Loucy (cell line): Measurements from ENCODE around the gene CHD9NB.
A peak's percentile ranks its signal among the peaks of the same experiment; 100 is the strongest.

Experiments used
- H2AFZ ChIP-seq: fragments of 200-600 bp; sonication (generic); 2 replicates; pipeline ENCODE4 v1.6.0; 2016; ENCODE audit warnings: antibody characterized with exemption, mild to moderate bottlenecking, low read length, moderate library complexity
- H3F3A ChIP-seq: fragments of 200-600 bp; 2 replicates; pipeline ENCODE4 v1.6.0; 2016; ENCODE audit warnings: antibody characterized with exemption, low read depth, mild to moderate bottlenecking
- H3K27me3 ChIP-seq: fragments of 200-600 bp; sonication (generic); 2 replicates; pipeline ENCODE4 v1.6.1; 2014; ENCODE audit warnings: low read length, mild to moderate bottlenecking; ENCODE audit not compliant: insufficient read depth, poor library complexity, severe bottlenecking
- H3K36me3 ChIP-seq: fragments of 200-600 bp; sonication (generic); 2 replicates; pipeline ENCODE4 v1.6.1; 2016; ENCODE audit warnings: low read length; ENCODE audit not compliant: insufficient read depth
- H3K4me1 ChIP-seq: fragments of 200-600 bp; sonication (generic); 2 replicates; pipeline ENCODE4 v1.5.1; 2014; ENCODE audit warnings: low read length, mild to moderate bottlenecking; ENCODE audit not compliant: insufficient read depth, poor library complexity, severe bottlenecking
- H3K4me2 ChIP-seq: fragments of 200-600 bp; sonication (generic); 2 replicates; pipeline ENCODE4 v1.6.0; 2014; ENCODE audit warnings: antibody characterized with exemption, low read length, low read depth, mild to moderate bottlenecking; ENCODE audit not compliant: poor library complexity, severe bottlenecking
- H3K4me3 ChIP-seq: fragments of 200-600 bp; sonication (generic); 2 replicates; pipeline ENCODE4 v1.5.1; 2014; ENCODE audit warnings: low read length, mild to moderate bottlenecking, mixed read lengths; ENCODE audit not compliant: poor library complexity, severe bottlenecking
- H3K79me2 ChIP-seq: fragments of 200-600 bp; sonication (generic); 2 replicates; pipeline ENCODE4 v1.6.1; 2014; ENCODE audit warnings: low read length; ENCODE audit not compliant: insufficient read depth
- H3K9ac ChIP-seq: fragments of 200-600 bp; sonication (generic); 2 replicates; pipeline ENCODE4 v1.6.0; 2014; ENCODE audit warnings: mild to moderate bottlenecking, low read depth, low read length, moderate library complexity; ENCODE audit not compliant: poor library complexity, severe bottlenecking
- H3K9me2 ChIP-seq: fragments of 200-600 bp; sonication (generic); replicated peaks from 2 replicates; pipeline ENCODE4 v1.6.1; 2016; ENCODE audit warnings: low read depth, low read length, mixed read lengths
- H3K9me3 ChIP-seq: fragments of 200-600 bp; sonication (generic); 2 replicates; pipeline ENCODE4 v1.6.1; 2014; ENCODE audit warnings: mild to moderate bottlenecking, antibody characterized with exemption, low read length, low read depth; ENCODE audit not compliant: insufficient read depth
- H4K20me1 ChIP-seq: fragments of 200-600 bp; sonication (generic); 2 replicates; pipeline ENCODE4 v1.6.0; 2014; ENCODE audit warnings: antibody characterized with exemption, low read length, mild to moderate bottlenecking; ENCODE audit not compliant: insufficient read depth, poor library complexity, severe bottlenecking
- CTCF ChIP-seq: fragments of 200-600 bp; sonication (generic); conservative IDR thresholded peaks from 2 replicates; pipeline ENCODE4 v1.5.1; 2014; ENCODE audit warnings: mild to moderate bottlenecking, antibody characterized with exemption, low read length
- EZH2phosphoT487 ChIP-seq: fragments of 200-600 bp; IDR thresholded peaks from 2 replicates; pipeline ENCODE4 v1.6.1; 2018; ENCODE audit warnings: antibody characterized with exemption, mild to moderate bottlenecking, moderate library complexity, borderline replicate concordance

Gene CHD9NB

DNA sequence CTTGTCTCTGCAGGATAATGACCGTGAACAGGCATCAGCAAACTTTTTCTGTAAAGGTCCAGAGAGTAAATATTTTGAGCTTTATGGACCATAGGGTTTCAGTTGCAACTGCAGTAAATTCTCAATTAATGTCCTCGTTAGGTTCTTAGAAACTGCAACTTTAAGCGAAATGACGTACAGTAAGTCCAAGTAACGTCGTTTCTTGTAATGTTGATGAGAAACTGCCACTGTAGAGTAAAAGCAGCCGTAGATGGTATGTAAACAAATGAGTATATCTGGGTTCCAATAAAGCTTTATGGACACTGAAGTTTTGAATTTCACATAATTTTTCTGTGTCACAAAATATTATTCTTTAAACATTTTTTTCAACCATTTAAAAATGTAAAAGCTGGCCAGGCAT lies 7.0 kb upstream of the CHD9NB start:
- peaks cover 23% of the 10 kb centered on the region for H3K79me2 ChIP-seq
- H3K4me2 ChIP-seq = no peak overlapping the region
- no peaks in the 10 kb centered on the region for H3F3A ChIP-seq
- no peaks in the 10 kb centered on the region for H3K9me2 ChIP-seq
- no peak overlapping the region for H2AFZ ChIP-seq
- H4K20me1 ChIP-seq = no peaks in the 10 kb centered on the region
- no peak overlapping the region for H3K4me3 ChIP-seq
- H3K36me3 ChIP-seq = no peaks in the 10 kb centered on the region
- H3K9ac ChIP-seq = no peak overlapping the region
- H3K27me3 ChIP-seq = no peaks in the 10 kb centered on the region
- peaks cover 8% of the 10 kb centered on the region for H3K4me1 ChIP-seq
- no peaks in the 10 kb centered on the region for H3K9me3 ChIP-seq
- TF ChIP-seq EZH2phosphoT487 (no peak), CTCF (no peak)

DNA sequence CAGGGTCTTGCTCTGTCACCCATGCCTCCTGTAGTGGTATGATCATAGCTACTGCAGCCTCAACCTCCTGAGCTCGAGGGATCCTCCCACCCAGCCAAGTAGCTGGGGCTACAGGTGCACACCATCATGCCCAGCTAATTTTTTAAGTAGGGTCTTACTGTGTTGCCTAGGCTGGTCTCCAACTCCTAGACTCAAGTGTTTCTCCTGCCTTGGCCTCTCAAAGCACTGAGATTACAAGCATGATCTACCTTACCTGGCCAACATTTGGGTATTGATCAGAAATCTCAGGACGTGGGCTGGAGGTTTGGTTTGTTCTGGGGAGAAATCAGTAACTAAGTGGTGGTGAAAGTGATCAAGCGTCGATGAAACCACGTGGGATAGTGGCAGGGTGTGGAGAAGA lies 6.2 kb upstream of the CHD9NB start:
- no peak overlapping the region for H2AFZ ChIP-seq
- H3K36me3 ChIP-seq = no peaks in the 10 kb centered on the region
- H4K20me1 ChIP-seq = no peaks in the 10 kb centered on the region
- no peaks in the 10 kb centered on the region for H3K9me3 ChIP-seq
- TF ChIP-seq EZH2phosphoT487 = no peak
- TF ChIP-seq CTCF = no peak
- H3K4me3 ChIP-seq = no peak overlapping the region
- H3K9me2 ChIP-seq = no peaks in the 10 kb centered on the region
- H3F3A ChIP-seq = no peaks in the 10 kb centered on the region
- H3K4me2 ChIP-seq = peak overlapping the region; percentile 29
- H3K79me2 ChIP-seq = peaks cover 23% of the 10 kb centered on the region
- H3K4me1 ChIP-seq = peaks cover 14% of the 10 kb centered on the region
- H3K9ac ChIP-seq = no peak overlapping the region
- no peaks in the 10 kb centered on the region for H3K27me3 ChIP-seq

- Histone ChIP-seq H3K36me3 (no peaks in the 10 kb centered on the region), H3K9me2 (no peaks in the 10 kb centered on the region), H4K20me1 (no peaks in the 10 kb centered on the region), H3K4me2 (peak overlapping the region; percentile 29), H3K27me3 (no peaks in the 10 kb centered on the region), H3K4me1 (peaks cover 15% of the 10 kb centered on the region), H3K9ac (no peak overlapping the region), H3F3A (no peaks in the 10 kb centered on the region), H3K4me3 (no peak overlapping the region), H3K9me3 (no peaks in the 10 kb centered on the region), H2AFZ (no peak overlapping the region), H3K79me2 (peaks cover 23% of the 10 kb centered on the region)
- no peak for TF ChIP-seq CTCF
- no peak for TF ChIP-seq EZH2phosphoT487
These were observed 5.7 kb upstream of the CHD9NB start for GRCh38 chr16:53058441-53058840.
